DOHH2 (cell line): Measurements from ENCODE around the gene GAREM1.

Experiments
- H3F3A ChIP-seq: fragments of 200-600 bp; sonication (generic), shearing (Covaris generic); 2 replicates; pipeline ENCODE4 v1.6.0; 2016; ENCODE audit warnings: antibody characterized with exemption, mild to moderate bottlenecking; ENCODE audit not compliant: control insufficient read depth, insufficient read depth
- H3K27ac ChIP-seq: fragments of 200-600 bp; sonication (generic); 2 replicates; pipeline ENCODE4 v1.5.1; 2014; ENCODE audit warnings: low read depth, mild to moderate bottlenecking, low read length, moderate library complexity
- H3K27me3 ChIP-seq: fragments of 200-600 bp; sonication (generic); 2 replicates; pipeline ENCODE4 v1.6.1; 2014; ENCODE audit warnings: mild to moderate bottlenecking, low read length, mixed read lengths; ENCODE audit not compliant: control insufficient read depth
- H3K36me3 ChIP-seq: fragments of 200-600 bp; sonication (generic); 2 replicates; pipeline ENCODE4 v1.6.1; 2014; ENCODE audit warnings: mild to moderate bottlenecking, low read length, moderate library complexity, mixed read lengths; ENCODE audit not compliant: control insufficient read depth
- H3K4me1 ChIP-seq: fragments of 200-600 bp; sonication (generic); 2 replicates; pipeline ENCODE4 v1.6.1; 2014; ENCODE audit warnings: mild to moderate bottlenecking, low read length, mixed read lengths; ENCODE audit not compliant: control insufficient read depth
- H3K4me2 ChIP-seq: fragments of 200-600 bp; sonication (generic); 2 replicates; pipeline ENCODE4 v1.6.0; 2014; ENCODE audit warnings: mild to moderate bottlenecking, low read length, moderate library complexity
- H3K4me3 ChIP-seq: fragments of 200-600 bp; sonication (generic); 2 replicates; pipeline ENCODE4 v1.5.1; 2014; ENCODE audit warnings: mild to moderate bottlenecking, low read length, mixed read lengths
- H3K79me2 ChIP-seq: fragments of 200-600 bp; sonication (generic); 2 replicates; pipeline ENCODE4 v1.6.1; 2014; ENCODE audit warnings: mild to moderate bottlenecking, low read length, mixed read lengths; ENCODE audit not compliant: control insufficient read depth
- H3K9me2 ChIP-seq: fragments of 200-600 bp; sonication (generic); replicated peaks from 2 replicates; pipeline ENCODE4 v1.6.1; 2014; ENCODE audit warnings: mild to moderate bottlenecking, low read length, mixed read lengths; ENCODE audit not compliant: control insufficient read depth
- H3K9me3 ChIP-seq: fragments of 200-600 bp; sonication (generic); 2 replicates; pipeline ENCODE4 v1.6.1; 2014; ENCODE audit warnings: antibody characterized with exemption, low read length, mixed read lengths; ENCODE audit not compliant: control insufficient read depth, insufficient read depth
- H4K20me1 ChIP-seq: fragments of 200-600 bp; sonication (generic); 2 replicates; pipeline ENCODE4 v1.6.0; 2014; ENCODE audit warnings: low read depth, mild to moderate bottlenecking, antibody characterized with exemption, low read length, moderate library complexity; ENCODE audit not compliant: control insufficient read depth, insufficient read depth
- CTCF ChIP-seq: fragments of 200-600 bp; sonication (generic); IDR thresholded peaks from one replicate; pipeline ENCODE4 v1.5.1; 2014; ENCODE audit warnings: antibody characterized with exemption, mild to moderate bottlenecking, low read depth, low read length; ENCODE audit not compliant: poor library complexity, severe bottlenecking
- EZH2phosphoT487 ChIP-seq: fragments of 200-600 bp; sonication (generic); IDR thresholded peaks from 2 replicates; pipeline ENCODE4 v1.6.1; 2017; ENCODE audit warnings: borderline replicate concordance, mild to moderate bottlenecking, antibody characterized with exemption, low read length, moderate library complexity, mixed read lengths

Gene GAREM1

DNA sequence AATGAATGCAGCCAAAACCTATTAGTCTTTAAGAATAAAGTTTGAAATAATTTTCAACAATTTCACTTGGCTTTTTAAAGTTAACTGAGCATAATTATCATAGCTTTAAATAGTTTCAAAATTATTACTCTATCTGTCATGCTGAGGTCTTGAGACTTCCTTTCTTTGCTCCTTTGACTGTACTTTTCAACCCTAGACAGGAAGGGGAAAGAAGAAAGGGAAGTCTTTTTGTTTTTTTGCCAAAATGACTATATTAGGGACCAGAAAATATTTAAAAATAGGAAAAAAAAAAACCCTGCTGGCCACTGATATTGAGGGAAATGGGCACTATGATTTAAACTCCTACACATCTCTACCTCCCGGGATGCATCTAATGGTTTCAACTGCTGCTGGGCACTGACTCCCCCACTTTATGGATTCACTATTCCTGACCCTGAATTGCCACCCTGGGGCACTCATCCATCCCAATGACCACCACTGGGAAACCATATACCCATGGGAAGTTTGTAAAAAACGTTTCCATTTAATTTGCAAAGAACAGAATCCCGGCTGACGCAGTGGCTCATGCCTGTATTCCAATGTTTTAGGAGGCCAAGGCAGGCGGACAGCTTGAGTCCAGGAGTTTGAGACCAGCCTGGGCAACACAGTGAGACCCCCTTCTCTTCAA lies 50.5 kb downstream of the GAREM1 start:
- no peak for TF ChIP-seq CTCF
- no peak for TF ChIP-seq EZH2phosphoT487
- H3K79me2 ChIP-seq = no peaks in the 10 kb centered on the region
- no peaks in the 10 kb centered on the region for H3K27me3 ChIP-seq
- no peaks in the 10 kb centered on the region; the same call in 1 of the 2 replicates for H3K9me2 ChIP-seq
- peak overlapping the region; percentile 11; the same call in 1 of the 2 replicates for H3K27ac ChIP-seq
- no peaks in the 10 kb centered on the region for H4K20me1 ChIP-seq
- peaks cover 20% of the 10 kb centered on the region for H3K4me1 ChIP-seq
- H3K4me2 ChIP-seq = peak overlapping the region; percentile 56
- H3F3A ChIP-seq = no peaks in the 10 kb centered on the region
- peak overlapping the region; percentile 4; the same call in 1 of the 2 replicates for H3K4me3 ChIP-seq
- no peaks in the 10 kb centered on the region for H3K36me3 ChIP-seq
- H3K9me3 ChIP-seq = no peaks in the 10 kb centered on the region

DNA sequence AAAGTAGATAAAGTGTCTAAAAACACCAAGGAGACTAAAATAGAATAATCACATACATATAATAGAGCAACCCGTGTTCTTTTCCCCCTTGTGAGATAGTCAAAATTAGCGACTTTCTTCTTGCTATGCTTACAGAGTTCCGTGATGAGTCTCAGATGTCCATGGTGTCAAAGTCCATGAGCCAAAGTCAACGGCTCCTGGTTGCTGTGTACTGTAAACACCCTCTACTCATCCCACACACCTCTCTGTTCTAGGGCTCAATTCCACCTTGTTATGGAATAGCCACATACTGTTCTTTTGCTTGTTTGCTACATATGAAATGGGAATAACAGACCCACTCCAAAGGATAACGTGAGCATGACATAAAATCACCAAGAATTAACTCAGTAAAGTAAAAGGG lies 52.5 kb downstream of the GAREM1 start:
- no peaks in the 10 kb centered on the region for H3K79me2 ChIP-seq
- no peak overlapping the region for H3K4me2 ChIP-seq
- no peaks in the 10 kb centered on the region for H3K27me3 ChIP-seq
- no peaks in the 10 kb centered on the region for H3K9me3 ChIP-seq
- H3K27ac ChIP-seq = no peak overlapping the region
- H3K4me1 ChIP-seq = peaks cover 20% of the 10 kb centered on the region
- no peaks in the 10 kb centered on the region for H3K36me3 ChIP-seq
- H3K9me2 ChIP-seq = no peaks in the 10 kb centered on the region; the same call in 1 of the 2 replicates
- H3F3A ChIP-seq = no peaks in the 10 kb centered on the region
- H4K20me1 ChIP-seq = no peaks in the 10 kb centered on the region
- TF ChIP-seq EZH2phosphoT487 = no peak
- TF ChIP-seq CTCF = no peak
- H3K4me3 ChIP-seq = no peak overlapping the region

DNA sequence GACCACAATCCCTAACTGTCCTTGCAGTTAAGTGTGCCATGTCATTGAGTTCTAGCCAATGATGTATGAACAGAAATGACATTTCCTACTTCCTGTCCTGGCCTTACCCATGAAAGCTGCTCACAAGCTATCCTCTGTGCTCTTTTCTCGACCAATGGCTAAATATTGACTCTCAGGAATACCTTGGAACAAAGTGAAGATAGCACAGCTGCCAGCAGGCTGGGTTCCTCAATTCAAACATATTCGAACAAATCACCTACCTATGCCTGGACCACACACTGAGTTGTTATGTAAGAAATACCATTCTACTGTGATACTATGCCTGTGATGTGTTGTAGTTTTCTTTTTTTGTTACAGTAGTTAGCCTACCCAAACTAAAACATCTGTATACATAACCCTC lies 65.1 kb downstream of the GAREM1 start:
- H3K79me2 ChIP-seq = no peaks in the 10 kb centered on the region
- no peaks in the 10 kb centered on the region for H3K4me1 ChIP-seq
- no peak overlapping the region for H3K4me3 ChIP-seq
- H3K36me3 ChIP-seq = no peaks in the 10 kb centered on the region
- H4K20me1 ChIP-seq = no peaks in the 10 kb centered on the region
- no peaks in the 10 kb centered on the region for H3K27me3 ChIP-seq
- H3F3A ChIP-seq = no peaks in the 10 kb centered on the region
- TF ChIP-seq EZH2phosphoT487 = no peak
- no peak for TF ChIP-seq CTCF
- H3K9me3 ChIP-seq = no peaks in the 10 kb centered on the region
- H3K9me2 ChIP-seq = no peaks in the 10 kb centered on the region
- H3K4me2 ChIP-seq = no peak overlapping the region
- H3K27ac ChIP-seq = no peak overlapping the region
